Right lung (tissue), 5 donors: ENCODE results near the gene GPR31. TPM values are rescaled to one million over a fixed set of nuclear protein-coding genes. Genes with fewer than 3 reads are reported as not detected.

Source experiments
- DNase-seq, 2 donors: peaks; one replicate each; pipeline ENCODE4 v3.0.0-alpha.2; 2013
- polyA plus RNA-seq, 5 donors: library from polyadenylated mRNA; unstranded; fragments of 120-200 nt; gene quantifications; one replicate each; pipeline versions ENCODE4 v1.2.1 to v1.2.3, GENCODE V29; 2013; ENCODE audit warnings: inconsistent platforms in 1 of 5, low replicate concordance in 1 of 5; ENCODE audit not compliant: insufficient read length in 5 of 5, insufficient read depth in 1 of 5

The GPR31 gene
- polyA plus RNA-seq, 5 donors = 0.05 to 0.06 TPM; not detected in 3

GRCh38 chr6:167140589-167141474, 16.9 kb downstream of the GPR31 start:
- DNase-seq = no peak

- DNase-seq = no peak
Measured at GRCh38 chr6:167139761-167140160, 18.0 kb downstream of the GPR31 start.

DNA sequence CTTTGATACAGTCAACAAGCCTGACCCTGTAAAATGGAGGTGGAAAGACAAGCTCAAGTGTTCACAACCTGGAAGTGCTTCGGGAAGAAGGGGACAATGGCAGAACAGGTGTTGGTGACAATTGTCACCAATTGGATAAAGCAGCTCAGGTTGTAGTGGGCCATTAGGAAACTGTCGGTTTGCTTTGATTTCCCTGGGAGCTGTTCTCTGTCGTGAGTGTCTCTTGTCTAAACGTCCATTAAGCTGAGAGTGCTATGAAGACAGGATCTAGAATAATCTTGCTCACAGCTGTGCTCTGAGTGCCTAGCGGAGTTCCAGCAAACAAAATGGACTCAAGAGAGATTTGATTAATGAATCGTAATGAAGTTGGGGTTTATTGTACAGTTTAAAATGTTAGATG, 19.9 kb downstream of the GPR31 start:
- no peak for DNase-seq

- DNase-seq = no peak
Measured at GRCh38 chr6:167137081-167137480, 20.7 kb downstream of the GPR31 start.

- no peak for DNase-seq
Measured at GRCh38 chr6:167136376-167136775, 21.4 kb downstream of the GPR31 start.

GRCh38 chr6:167134448-167135328, 23.1 kb downstream of the GPR31 start:
- DNase-seq = no peak

- DNase-seq = no peak
Measured at GRCh38 chr6:167130712-167131684, 26.8 kb downstream of the GPR31 start.

DNA sequence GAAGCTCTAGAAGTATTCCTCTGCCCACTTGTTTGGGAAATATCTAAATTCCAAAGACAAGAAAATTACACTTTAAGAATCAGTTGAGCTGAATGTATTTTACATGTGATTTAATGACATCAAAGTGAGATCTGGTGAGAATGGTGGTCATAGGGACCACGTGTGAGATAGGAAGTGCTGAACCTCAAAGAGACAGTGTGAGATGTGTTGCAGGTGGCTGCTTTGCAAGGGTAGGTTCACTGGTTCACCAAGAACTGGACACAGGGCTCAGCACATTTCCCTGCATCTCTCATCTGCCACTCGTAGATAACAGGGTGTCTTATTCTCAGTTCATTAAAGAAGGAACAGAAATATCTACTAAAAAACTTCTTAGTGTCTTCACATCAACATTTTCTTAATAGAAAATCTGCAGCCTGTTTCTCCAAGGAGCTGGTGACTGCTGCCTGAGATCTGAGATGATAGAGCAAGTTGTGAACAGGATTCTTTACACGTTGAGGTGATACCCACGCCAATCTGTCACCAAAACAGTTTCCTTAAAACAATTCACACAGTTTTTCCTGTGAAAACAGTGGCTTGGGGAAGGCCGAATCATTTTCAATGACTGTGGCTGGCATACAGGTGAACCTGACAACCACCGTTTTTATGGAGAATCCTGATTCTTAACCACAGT, 27.6 kb downstream of the GPR31 start:
- DNase-seq = no peak

DNA sequence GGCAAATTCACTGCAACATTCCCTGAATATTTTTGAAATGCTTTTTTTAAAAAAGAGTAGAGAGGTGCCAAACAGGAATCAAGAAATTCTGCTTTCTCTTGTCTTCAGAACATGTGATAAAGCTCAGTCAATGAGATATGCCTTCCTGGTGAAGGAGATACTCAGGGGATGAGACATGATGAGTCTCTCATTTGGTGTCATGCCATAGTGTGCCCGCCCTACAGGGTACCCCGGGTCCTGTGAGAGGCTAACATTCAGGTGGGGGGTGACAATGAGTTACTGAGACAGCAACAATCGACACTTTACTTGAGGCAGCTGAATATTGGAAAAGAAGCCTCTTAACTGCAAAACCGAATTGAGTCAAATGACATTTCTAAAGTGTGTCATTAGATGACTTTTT, 28.2 kb downstream of the GPR31 start:
- DNase-seq = no peak

DNA sequence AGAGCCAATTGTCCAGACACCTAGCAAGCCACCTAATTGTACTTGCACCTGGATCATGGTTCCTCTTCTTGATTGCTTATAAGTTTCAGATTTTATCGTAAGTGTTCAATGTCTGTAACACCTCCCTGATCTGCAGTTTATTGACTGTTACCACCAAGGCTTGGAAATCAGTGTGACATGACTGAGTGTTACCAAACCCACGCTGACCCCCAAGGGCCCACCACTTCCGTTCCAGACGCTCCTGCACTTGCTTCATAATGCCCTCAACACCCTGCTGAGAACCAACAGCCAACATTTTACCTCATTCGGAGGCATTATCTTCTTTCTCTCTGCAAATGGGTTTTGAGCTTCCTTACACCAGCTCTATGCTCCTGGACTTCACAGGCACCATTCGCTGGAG, 28.6 kb downstream of the GPR31 start:
- DNase-seq = no peak

DNA sequence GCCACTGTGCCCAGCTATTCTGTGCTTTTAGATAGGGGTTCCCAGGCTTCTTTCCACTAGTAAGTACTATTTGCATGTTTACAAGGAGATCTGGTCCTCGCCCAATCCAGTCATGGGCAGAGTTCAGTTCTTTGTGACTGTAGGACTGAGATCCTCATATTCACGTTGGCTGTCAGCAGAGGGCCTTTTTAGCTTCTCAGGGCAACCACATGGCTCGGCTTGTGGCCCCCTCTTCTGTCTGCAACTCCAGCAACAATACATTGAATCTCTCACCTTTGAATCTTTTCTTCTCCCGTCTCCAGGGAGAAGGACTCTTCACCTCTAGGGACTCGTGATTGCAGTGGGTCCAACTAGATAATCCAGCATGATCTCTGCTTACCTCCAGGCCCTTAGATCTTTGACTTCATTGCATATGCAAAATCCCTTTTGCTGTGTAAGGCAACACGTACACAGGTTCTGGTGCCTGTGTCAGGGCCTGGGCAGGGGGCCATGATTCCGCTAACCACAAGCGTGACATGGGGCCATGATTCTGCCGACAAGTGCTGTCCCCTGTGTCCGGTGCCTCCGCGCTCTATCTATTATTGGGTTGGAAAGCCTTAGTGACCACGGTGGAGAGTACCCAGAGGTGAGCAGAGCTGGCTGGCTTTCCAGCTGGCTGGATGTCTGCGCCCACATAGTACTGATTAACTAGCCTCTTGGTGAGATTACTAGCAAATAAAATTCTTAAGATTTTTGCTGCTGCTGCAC, 29.8 kb downstream of the GPR31 start:
- DNase-seq = no peak

DNA sequence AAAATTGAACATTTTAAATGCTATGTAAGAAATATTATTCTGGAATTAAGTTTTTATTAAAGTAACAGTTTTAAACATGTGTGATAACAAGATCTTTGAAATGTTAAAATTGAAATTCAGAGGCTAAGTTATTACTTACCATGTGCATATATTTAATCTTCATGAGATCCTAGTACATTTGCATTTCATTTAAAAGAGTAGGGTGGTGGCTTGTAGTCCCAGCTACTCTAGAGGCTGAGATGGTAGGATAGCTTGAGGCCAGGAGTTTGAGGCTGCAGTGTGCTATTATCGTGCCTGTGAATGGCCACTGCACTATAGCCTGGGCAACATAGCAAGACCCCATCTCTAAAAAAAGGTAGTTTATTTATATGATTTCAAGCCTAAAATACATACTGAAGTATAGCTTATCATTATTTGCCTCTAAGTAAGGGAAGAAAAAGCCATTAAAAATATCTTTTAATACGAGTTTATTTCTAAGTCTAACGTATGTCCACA, 31.9 kb downstream of the GPR31 start:
- DNase-seq = no peak

GRCh38 chr6:167125410-167125809, 32.4 kb downstream of the GPR31 start:
- no peak for DNase-seq

DNA sequence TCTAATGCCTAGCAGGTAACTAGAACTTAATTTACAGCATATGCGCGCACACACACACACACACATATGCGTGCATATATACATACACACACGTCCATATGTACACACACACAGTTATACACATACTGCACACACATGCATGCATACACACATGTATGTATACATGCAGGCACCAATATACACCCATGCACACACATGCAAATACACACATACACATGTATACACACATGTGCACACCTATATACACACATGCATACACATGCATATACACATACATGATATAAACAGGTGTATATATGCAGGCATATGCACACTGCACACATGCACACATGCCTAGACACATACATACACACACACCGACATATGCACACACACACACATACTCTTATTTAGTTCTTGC, 33.0 kb downstream of the GPR31 start:
- no peak for DNase-seq

- DNase-seq = no peak
Measured at GRCh38 chr6:167122827-167123657, 34.7 kb downstream of the GPR31 start, which contains the start of gene CCR6. CCR6 (plus strand) TSS chr6:167123096; CDS start chr6:167136135, 13,039 bp downstream.

DNA sequence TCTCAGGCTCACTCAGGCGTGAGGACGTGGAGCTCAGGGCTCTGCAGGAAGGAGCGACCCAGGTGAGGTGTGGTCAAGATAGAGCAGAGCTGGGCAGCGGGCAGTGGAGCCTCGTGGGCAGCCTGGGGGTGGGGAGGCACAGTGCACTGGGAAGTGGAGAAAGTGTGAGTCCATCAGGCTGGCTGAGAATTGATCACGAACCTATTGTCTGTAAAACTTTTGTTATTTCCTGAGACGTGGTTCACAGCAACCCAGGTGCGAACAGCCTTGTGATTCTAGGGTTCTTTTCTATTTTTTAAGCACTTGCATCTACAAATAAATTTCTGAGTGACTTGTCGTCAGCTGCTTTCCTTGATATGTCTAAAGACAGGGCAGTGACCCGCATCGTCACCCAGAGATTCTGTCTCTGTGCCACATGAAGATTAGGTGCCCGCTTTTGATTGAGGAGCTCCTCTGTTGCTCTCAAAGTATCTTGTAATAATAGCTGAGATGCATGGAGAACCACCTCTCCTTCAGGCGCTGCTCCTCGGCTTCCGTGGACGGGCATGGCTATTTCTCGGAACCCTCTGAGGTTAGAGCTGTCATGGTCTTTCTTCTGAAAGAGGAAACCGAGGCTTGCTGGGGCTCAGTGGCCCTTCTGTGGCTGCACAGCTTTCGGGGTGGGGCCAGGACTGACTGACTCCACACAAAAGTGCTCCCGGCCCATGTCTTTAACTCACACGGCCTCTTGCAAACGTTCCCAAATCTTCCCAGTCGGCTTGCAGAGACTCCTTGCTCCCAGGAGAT, 35.5 kb downstream of the GPR31 start:
- DNase-seq = no peak

DNA sequence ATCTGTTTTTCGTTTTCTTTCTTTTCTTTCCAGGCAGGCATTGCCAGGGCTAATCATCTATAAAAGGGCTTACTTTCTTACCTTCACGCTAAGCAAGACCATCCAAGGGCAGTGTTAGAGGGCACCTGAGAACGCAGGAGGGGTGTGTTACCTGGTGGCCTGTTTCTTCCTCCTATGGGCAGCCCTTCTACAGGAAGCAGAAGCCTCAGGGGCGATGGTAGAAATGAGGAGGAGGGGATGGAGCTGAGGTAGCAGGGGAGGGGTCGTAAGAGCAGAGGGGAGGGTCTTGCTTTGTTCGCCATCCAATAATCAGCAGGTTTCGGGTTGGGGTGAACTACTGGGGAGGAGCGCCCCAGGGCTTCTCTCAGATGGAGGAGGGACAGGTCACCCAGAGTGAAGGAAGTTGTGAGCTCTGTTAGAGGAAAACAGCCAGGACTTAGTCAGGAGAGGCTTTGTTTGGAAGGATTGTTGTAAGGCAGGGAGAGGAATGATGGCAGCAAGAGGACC, 36.4 kb downstream of the GPR31 start:
- DNase-seq = no peak

DNA sequence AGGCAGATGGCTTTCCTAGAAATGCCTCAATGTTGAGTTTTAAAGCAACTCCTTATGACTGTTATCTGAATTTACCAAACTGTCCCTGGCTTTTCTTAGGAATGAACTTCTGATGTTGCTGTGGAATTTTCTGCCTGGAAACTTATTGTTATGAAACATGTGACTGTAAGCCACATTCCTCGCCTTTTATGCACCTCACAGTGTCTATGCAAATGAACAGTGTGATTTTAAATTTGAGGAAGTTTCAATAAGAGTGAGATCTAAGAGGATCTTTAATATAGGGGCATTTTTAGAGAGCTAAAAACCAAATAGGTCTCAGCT, 37.2 kb downstream of the GPR31 start:
- no peak for DNase-seq
